GM12878 (cell line): ENCODE measurements around the gene YAF2. TPM values are rescaled to one million over a fixed set of nuclear protein-coding genes. Genes with fewer than 3 reads are reported as not detected.

Experiments used
- CBX3 ChIP-seq: fragments of 200-600 bp; sonication (generic); IDR thresholded peaks from 2 replicates; pipeline ENCODE4 v1.6.1; 2016; ENCODE audit warnings: low read depth, borderline replicate concordance
- CHD4 ChIP-seq: fragments of 200-600 bp; sonication (generic); IDR thresholded peaks from 2 replicates; pipeline ENCODE4 v1.6.1; 2016; ENCODE audit warnings: mild to moderate bottlenecking
- DPF2 ChIP-seq: fragments of 450-650 bp; IDR thresholded peaks from 2 replicates; pipeline ENCODE4 v1.6.1; 2017; ENCODE audit warnings: mild to moderate bottlenecking
- EED ChIP-seq: sonication (generic); IDR thresholded peaks from 2 replicates; pipeline ENCODE4 v1.6.1; 2016; ENCODE audit warnings: antibody characterized with exemption, low read depth
- ESRRA ChIP-seq: IDR thresholded peaks from 2 replicates; pipeline ENCODE4 v1.6.1; 2012; ENCODE audit warnings: mild to moderate bottlenecking, low read length, improper control_type of control experiment
- FOS ChIP-seq: IDR thresholded peaks from 3 replicates; pipeline ENCODE4 v1.6.1; 2011; ENCODE audit warnings: borderline replicate concordance; ENCODE audit not compliant: insufficient read length; ENCODE audit errors: extremely low read depth
- GABPA ChIP-seq: IDR thresholded peaks from 2 replicates; pipeline ENCODE4 v1.6.1; 2014; ENCODE audit warnings: antibody characterized with exemption, low read depth, mild to moderate bottlenecking, inconsistent platforms
- HDAC2 ChIP-seq: fragments of 200-600 bp; sonication (generic); IDR thresholded peaks from 2 replicates; pipeline ENCODE4 v1.6.1; 2017
- KLF5 ChIP-seq: fragments of 450-650 bp; IDR thresholded peaks from 2 replicates; pipeline ENCODE4 v1.6.1; 2014; ENCODE audit warnings: mild to moderate bottlenecking; ENCODE audit not compliant: partially characterized antibody
- MEF2B ChIP-seq: fragments of 450-650 bp; IDR thresholded peaks from 2 replicates; pipeline ENCODE4 v1.6.1; 2018; ENCODE audit warnings: mild to moderate bottlenecking, moderate library complexity; ENCODE audit not compliant: partially characterized antibody, poor library complexity, severe bottlenecking
- MTA3 ChIP-seq: IDR thresholded peaks from 2 replicates; pipeline ENCODE4 v1.6.1; 2012; ENCODE audit warnings: low read length, inconsistent platforms, borderline replicate concordance
- MYB ChIP-seq: fragments of 150-350 bp; IDR thresholded peaks from 2 replicates; pipeline ENCODE4 v1.6.1; 2014; ENCODE audit warnings: mild to moderate bottlenecking, low read depth, low read length, borderline replicate concordance
- MYC ChIP-seq: IDR thresholded peaks from 2 replicates; pipeline ENCODE4 v1.6.1; 2011; ENCODE audit warnings: mild to moderate bottlenecking, low read length, moderate library complexity, inconsistent platforms; ENCODE audit not compliant: insufficient read depth, insufficient replicate concordance, insufficient read length, severe bottlenecking
- NFYA ChIP-seq: IDR thresholded peaks from 2 replicates; pipeline ENCODE4 v1.6.1; 2011; ENCODE audit warnings: low read depth, mild to moderate bottlenecking, low read length, improper control_type of control experiment, borderline replicate concordance
- NR2C2 ChIP-seq: IDR thresholded peaks from 2 replicates; pipeline ENCODE4 v1.6.1; 2011; ENCODE audit warnings: borderline replicate concordance, low read depth; ENCODE audit not compliant: control insufficient read depth, insufficient read length
- PAX5 ChIP-seq: IDR thresholded peaks from 2 replicates; pipeline ENCODE4 v1.6.1; 2011; ENCODE audit warnings: low read depth, low read length, borderline replicate concordance
- RELA ChIP-seq: fragments of 450-650 bp; IDR thresholded peaks from 2 replicates; pipeline ENCODE4 v1.8.0; 2014; ENCODE audit warnings: borderline replicate concordance; ENCODE audit not compliant: partially characterized antibody
- RFX5 ChIP-seq: IDR thresholded peaks from 2 replicates; pipeline ENCODE4 v1.6.1; 2011; ENCODE audit warnings: low read depth, low read length, improper control_type of control experiment
- RUNX3 ChIP-seq: IDR thresholded peaks from 2 replicates; pipeline ENCODE4 v1.6.1; 2012; ENCODE audit warnings: low read length, inconsistent platforms
- SIX5 ChIP-seq: IDR thresholded peaks from 2 replicates; pipeline ENCODE4 v1.6.1; 2011; ENCODE audit warnings: mild to moderate bottlenecking, low read depth, low read length, moderate library complexity; ENCODE audit not compliant: severe bottlenecking
- SREBF2 ChIP-seq: IDR thresholded peaks from 2 replicates; pipeline ENCODE4 v1.6.1; 2012; ENCODE audit warnings: mild to moderate bottlenecking, low read length
- SRF ChIP-seq, 2 experiments: IDR thresholded peaks; 2 replicates each; pipeline ENCODE4 v1.6.1; 2011; ENCODE audit warnings: low read depth in 2 of 2, low read length in 2 of 2, mild to moderate bottlenecking in 1 of 2, moderate library complexity in 1 of 2
- STAT1 ChIP-seq: fragments of 450-650 bp; conservative IDR thresholded peaks from 2 replicates; pipeline ENCODE4 v1.6.1; 2014; ENCODE audit warnings: antibody characterized with exemption, mild to moderate bottlenecking
- YY1 ChIP-seq: IDR thresholded peaks from 2 replicates; pipeline ENCODE4 v1.6.1; 2011; ENCODE audit warnings: low read depth, mild to moderate bottlenecking, low read length
- ZBED1 ChIP-seq: IDR thresholded peaks from 2 replicates; pipeline ENCODE4 v1.6.1; 2016; ENCODE audit warnings: borderline replicate concordance
- polyA plus RNA-seq, 11 experiments: library from polyadenylated mRNA; depleted of rRNA in 4 of 11; unstranded in 6 of 11; stranded (reverse) in 5 of 11; fragments of >200 nt; fragmentation: Nextera tagmentation in 4 of 11; fragmentation: Illumina TruSeq in 1 of 11; extraction: Ambion mirVana in 4 of 11; extraction: Trizol in 1 of 11; gene quantifications; 1 replicate in 1 of 11; 2 replicates in 10 of 11; pipeline versions ENCODE4 v1.2.1 to v1.2.3, GENCODE V29; 2011 to 2016; ENCODE audit warnings: inconsistent platforms in 2 of 11, missing spikeins in 2 of 11, low read depth in 1 of 11
- total RNA-seq, 4 experiments: library from RNA; depleted of rRNA in 3 of 4; stranded (reverse); fragments of >200 nt in 3 of 4; fragmentation: Illumina TruSeq in 1 of 4; extraction: Trizol in 1 of 4; gene quantifications; 2 replicates each; pipeline versions ENCODE4 v1.2.1 to v1.2.3, GENCODE V29; 2013 to 2021
- TF ChIP-seq, protein P1 (sequence below): fragments of 450-650 bp; IDR thresholded peaks from 2 replicates; pipeline ENCODE4 v1.6.1; 2018; ENCODE audit warnings: borderline replicate concordance, mild to moderate bottlenecking; ENCODE audit not compliant: partially characterized antibody
- TF ChIP-seq, protein P2 (sequence below): fragments of 150-350 bp; IDR thresholded peaks from 2 replicates; pipeline ENCODE4 v1.6.1; 2014; ENCODE audit warnings: mild to moderate bottlenecking, low read depth, low read length
- TF ChIP-seq, protein P3 (sequence below): IDR thresholded peaks from 2 replicates; pipeline ENCODE4 v1.6.1; 2011; ENCODE audit warnings: borderline replicate concordance, low read depth, mild to moderate bottlenecking, moderate library complexity, mixed read lengths, low read length; ENCODE audit not compliant: insufficient read depth; ENCODE audit errors: extremely low read length

Gene YAF2
- total and polyA plus RNA-seq, 10 of the 15 experiments (the other 5 are each of a cell fraction or from before 2014, with no cell fraction given) = 18.8 to 36.6 (median 23.0) TPM

DNA sequence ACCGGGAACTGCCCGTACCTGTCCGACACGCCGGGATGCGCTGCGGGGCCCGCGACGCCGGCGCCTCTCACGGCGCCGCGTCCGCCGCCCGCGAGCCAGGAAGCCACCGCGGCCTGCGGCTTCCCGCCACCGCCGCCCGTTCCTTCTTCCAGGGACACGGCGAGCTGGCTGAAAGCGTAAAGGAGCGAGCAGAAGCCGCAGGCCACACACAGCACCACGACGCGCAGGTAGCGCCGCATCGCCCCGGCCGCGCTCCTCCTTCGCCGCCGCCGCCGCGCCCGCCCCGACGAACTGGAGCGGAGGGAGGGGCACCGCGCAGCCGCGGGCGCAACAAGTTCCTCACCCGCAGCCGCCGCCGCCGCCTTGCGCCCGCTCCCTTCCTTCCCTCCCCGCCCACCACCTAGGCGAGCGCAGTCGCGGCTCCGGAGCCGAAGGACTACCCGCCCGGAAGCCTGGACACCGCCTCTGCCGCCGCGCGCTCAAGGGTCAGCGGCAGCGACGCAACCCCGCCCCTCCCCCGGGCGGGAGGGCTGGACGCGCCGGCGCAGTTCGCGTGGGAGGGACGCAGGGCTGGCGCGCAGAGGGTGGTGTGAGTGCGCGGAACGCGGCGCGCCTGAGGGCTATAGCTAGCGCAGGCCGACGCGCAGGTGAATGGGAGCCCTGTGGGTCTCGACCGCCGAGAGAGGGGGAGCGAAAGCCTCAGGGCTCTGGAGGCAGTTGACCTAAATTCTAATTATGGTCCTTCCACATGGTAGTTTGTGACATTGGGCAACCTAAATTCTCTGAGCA is 93.4 kb downstream of the YAF2 start, which contains the start of gene GXYLT1 (continued):
- TF ChIP-seq RFX5 = no peak
- TF ChIP-seq EED = no peak
- TF ChIP-seq, protein P1, sequence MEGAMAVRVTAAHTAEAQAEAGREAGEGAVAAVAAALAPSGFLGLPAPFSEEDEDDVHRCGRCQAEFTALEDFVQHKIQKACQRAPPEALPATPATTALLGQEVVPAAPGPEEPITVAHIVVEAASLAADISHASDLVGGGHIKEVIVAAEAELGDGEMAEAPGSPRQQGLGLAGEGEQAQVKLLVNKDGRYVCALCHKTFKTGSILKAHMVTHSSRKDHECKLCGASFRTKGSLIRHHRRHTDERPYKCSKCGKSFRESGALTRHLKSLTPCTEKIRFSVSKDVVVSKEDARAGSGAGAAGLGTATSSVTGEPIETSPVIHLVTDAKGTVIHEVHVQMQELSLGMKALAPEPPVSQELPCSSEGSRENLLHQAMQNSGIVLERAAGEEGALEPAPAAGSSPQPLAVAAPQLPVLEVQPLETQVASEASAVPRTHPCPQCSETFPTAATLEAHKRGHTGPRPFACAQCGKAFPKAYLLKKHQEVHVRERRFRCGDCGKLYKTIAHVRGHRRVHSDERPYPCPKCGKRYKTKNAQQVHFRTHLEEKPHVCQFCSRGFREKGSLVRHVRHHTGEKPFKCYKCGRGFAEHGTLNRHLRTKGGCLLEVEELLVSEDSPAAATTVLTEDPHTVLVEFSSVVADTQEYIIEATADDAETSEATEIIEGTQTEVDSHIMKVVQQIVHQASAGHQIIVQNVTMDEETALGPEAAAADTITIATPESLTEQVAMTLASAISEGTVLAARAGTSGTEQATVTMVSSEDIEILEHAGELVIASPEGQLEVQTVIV = no peak
- no peak for TF ChIP-seq ESRRA
- TF ChIP-seq FOS = no peak
- TF ChIP-seq GABPA = no peak
- TF ChIP-seq MYB = no peak
- TF ChIP-seq, protein P2, sequence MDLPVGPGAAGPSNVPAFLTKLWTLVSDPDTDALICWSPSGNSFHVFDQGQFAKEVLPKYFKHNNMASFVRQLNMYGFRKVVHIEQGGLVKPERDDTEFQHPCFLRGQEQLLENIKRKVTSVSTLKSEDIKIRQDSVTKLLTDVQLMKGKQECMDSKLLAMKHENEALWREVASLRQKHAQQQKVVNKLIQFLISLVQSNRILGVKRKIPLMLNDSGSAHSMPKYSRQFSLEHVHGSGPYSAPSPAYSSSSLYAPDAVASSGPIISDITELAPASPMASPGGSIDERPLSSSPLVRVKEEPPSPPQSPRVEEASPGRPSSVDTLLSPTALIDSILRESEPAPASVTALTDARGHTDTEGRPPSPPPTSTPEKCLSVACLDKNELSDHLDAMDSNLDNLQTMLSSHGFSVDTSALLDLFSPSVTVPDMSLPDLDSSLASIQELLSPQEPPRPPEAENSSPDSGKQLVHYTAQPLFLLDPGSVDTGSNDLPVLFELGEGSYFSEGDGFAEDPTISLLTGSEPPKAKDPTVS = no peak
- TF ChIP-seq, protein P3, sequence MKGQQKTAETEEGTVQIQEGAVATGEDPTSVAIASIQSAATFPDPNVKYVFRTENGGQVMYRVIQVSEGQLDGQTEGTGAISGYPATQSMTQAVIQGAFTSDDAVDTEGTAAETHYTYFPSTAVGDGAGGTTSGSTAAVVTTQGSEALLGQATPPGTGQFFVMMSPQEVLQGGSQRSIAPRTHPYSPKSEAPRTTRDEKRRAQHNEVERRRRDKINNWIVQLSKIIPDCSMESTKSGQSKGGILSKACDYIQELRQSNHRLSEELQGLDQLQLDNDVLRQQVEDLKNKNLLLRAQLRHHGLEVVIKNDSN = no peak
- TF ChIP-seq YY1 = no peak; the same call in 1 of the 2 replicates
- no peak for TF ChIP-seq ZBED1
- no peak for TF ChIP-seq MYC
- no peak for TF ChIP-seq RELA
- peak; percentile 91 for TF ChIP-seq DPF2
- no peak; the same call in 1 of the 2 replicates for TF ChIP-seq PAX5
- TF ChIP-seq HDAC2 = no peak
- TF ChIP-seq NR2C2 = no peak
- TF ChIP-seq MTA3 = no peak
- TF ChIP-seq CHD4 = no peak
- TF ChIP-seq NFYA = no peak
- TF ChIP-seq KLF5 = no peak
- no peak for TF ChIP-seq STAT1
- no peak for TF ChIP-seq MEF2B
- no peak for TF ChIP-seq CBX3
- peak; percentile 10 for TF ChIP-seq RUNX3
- TF ChIP-seq SRF (IDR thresholded peaks at IDR 0.05; ENCODE audit: low read depth in 2 of 2, low read length in 2 of 2) = no peak
- TF ChIP-seq SIX5 = no peak
- TF ChIP-seq SREBF2 = no peak
